Activated T-cell treated with anti-CD3 and anti-CD28 coated beads for 4 hours (primary cell): Measurements from ENCODE around the gene KRT78.

Experiments
- DNase-seq: peaks from one replicate; pipeline ENCODE4 v3.0.0-alpha.2; 2020

KRT78 gene

DNA sequence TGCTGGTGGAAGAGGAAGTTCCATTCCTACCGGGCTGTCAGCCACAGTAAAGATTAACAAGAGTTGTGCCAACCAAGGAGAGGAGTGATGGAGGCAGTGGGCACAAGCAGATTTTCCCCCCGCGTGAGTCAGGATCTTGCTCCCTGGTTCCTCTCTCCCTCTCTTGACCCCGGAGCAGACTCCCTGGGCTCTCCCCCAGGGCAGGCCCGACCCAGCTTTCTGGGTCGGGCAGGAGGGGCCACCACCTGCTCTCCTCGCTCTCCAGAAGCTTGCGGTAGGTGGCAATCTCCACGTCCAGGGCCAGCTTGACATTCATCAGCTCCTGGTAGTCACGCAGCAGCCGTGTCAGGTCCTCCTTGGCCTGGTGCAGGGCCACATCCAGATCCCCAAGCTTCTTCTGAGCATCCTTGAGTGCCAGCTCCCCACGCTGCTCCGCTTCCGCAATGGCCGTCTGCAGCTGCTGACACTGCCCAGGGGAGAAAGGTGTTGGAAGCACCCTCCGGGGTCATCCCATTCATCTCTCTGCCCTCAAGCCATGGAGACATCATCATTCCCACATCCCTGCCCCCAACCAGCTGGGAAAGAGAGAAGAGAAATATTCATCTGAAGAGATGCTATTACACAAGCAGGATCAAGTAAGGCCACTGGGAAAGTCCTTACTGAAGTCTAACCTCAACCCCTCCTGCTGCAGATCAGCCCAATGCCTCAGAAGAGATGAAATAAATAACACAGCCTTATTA lies 25.9 kb downstream of the KRT78 start:
- DNase-seq, result no peak

DNA sequence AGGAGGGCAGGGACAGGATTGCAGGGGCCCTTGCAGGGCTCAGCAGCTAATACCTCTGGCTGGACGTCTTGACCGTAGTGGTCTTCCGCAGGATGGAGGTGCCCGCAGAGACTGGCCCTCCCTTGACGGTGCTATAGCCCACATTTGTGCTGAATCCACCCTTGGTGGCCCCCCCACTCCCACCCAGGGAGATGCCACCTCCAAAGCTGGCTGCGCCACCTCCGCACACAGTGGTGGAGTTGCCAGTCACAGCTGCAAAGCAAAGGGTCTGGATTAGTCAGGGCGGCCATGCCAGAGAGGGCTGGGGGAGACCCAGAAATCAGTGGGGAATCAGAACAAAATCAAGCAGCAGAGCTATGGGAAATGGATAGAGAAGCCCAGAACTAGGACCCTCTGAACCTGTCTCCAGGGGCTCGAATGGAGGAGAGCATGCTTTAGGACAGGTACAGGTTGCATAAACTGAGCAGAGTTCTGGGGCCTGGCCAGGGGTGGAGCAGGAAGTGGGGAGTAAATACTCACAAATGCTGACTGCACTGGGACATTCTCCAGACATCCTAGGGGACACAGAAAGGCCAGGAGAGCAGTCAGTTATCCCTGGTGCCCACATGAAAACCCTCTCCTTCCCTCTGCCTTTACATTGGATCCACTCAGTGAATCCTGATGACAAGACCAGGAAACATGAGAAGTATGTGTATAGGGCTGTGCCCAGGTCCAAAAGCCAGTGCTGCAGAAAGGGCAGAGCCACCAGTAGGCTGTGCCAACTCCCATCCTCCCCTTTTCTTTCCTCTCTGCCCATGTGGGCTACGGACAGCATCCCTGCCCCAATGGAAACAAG lies 26.8 kb downstream of the KRT78 start:
- no peak for DNase-seq

DNA sequence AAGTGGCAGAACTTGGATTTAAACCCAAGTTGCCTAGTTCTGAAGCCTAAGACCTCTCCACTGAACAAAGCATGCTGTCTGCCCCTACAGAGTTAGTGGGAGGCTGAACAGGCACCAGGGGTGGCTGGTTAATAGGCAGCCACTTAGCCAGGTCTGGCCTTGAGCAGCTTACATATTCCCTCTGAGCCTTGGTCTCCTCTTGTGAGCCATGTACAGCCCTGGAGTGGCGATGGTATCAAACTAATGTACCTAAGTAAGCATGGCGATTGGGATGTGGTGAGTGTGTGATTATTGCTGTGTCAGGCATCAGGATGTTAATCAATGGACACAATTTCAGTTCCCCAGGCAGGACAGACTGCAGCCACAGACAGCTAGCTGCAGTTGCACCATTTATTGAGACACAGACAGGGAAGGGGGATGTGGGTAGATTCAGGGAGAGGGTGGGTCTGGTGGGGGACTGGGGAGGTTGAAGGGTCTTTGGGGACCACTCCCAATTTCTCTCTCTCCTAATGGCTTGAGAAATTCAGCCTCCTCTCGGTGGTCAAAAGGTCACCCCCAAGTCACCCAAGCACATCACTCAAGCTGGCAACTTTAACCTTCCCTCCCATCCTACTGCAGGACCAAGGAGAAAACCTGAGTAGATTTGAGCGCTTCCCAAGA lies 27.6 kb downstream of the KRT78 start:
- DNase-seq, result no peak

DNA sequence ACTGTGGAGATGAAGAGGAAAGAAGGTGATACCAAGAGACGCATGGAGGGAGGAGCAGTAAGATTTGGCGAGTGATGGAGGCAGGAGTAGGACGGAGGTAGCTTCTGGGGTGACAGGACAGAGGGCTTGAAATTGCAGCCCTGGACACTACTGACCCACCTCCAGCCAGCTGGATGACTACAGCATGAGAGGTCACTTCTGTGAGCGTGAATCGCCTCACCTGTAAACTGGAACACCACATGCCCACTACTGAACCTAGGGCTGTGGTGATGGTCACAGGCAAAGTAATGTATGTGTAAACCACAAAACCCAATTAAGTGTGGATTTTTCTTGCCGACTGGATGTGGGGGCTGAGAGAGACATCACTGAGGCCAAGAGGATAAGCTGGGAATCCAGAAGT lies 28.3 kb downstream of the KRT78 start:
- DNase-seq, result no peak

DNA sequence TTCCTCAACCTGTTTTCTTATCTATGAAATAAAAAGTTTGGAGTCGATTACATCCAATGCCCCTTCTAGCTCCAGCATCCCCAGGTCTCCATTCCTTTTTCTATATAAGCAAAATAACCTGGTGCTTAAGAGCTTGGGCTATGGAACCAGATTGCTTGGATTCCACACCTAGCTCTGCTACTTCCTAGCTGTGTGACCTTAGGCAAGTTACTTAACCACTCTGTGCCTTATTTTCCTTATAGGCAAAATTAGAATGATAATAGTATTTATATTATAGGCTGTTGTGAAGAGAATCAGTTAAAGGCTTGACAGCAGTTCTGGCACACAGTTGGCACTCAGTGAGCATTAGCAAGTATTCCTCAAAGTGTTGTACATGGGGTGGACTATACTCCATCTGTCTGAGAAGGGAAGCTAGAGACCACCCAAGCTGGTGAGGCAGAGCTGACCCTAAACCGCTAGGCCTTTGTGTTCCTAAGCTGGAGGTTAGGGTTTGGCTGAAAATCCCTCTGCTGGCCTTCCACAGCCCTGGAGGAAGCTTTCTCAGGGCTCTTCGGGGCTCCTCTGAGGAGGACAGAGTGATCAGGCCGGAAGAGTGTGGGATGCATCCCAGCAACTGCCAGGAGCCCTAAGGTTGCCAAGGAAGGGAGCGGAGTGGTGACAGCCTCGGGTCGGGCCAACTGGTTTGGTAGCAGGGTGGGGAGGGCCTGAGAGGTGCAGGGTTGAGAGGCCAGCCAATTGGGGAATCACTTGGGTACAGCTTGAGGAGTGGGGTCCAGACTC lies 28.9 kb downstream of the KRT78 start:
- DNase-seq, result no peak

DNA sequence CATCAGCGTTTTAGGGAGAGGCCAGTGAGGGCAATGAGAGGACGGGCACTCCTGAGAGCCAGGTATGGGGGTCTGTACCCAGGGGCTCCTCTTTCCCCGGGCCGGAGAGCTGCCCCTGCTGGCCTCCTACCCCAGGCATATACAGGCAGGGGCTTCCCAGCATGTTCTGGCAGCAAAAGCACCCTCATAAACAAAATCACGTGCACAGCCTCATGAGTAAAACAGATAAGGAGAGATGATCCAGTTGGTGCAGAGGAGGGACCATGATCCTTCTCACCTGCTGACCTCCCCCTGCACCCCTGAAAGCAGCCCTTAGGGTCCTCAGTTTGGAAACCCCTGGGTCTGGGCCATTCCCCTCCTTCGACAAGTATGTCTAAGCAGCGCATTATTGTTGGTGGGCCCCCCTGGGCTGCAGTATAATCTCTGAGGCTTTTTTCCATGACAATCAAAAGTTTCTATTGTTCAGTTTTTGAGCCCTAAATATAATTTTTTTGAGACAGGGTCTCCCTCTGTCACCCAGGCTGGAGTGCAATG lies 29.8 kb downstream of the KRT78 start:
- no peak for DNase-seq

DNA sequence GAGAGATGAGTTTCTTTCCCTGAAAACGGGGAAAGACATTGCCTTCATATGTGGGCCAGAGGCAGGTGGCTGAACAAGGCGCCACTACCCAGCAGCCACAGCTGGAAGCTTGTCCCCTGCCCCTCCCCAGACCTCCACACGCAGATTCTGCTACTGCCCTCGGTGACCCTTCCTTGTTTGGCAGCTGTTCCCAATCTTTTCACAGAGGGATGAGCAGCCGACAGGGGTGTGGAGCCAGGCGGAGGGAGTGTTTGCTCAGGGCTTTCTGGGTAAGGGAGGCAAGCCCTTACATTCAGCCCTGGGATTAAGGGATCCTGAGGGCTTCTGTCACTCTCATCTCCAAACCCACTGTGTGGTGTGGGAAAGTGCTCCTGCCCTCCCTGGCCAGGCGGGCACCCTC lies 30.4 kb downstream of the KRT78 start:
- DNase-seq, result no peak

DNA sequence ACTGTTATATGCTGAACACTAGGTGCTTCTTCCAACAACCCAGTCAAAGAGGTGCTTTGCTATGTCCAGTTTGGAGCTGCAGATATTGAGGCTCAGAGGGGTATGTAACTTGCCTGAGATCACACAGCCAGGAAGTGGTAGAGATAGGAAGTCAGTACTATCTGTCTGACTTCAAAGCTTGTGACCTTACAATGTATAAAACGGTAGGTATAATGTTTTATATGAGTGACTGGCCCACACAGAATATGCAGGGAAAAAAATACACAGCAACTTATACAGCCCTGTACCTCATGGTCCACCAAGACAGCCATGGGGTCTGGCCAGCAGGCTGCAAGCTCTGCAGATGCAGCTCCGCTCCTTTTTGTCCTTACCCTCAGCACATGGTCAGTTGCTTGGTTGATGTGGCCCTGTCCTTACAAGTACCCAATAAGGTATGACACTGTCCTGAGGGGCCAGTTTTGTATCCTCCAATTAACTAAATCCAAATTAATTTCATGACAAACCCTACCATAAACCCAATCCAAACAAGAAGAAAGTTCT lies 31.0 kb downstream of the KRT78 start:
- DNase-seq, result no peak

DNA sequence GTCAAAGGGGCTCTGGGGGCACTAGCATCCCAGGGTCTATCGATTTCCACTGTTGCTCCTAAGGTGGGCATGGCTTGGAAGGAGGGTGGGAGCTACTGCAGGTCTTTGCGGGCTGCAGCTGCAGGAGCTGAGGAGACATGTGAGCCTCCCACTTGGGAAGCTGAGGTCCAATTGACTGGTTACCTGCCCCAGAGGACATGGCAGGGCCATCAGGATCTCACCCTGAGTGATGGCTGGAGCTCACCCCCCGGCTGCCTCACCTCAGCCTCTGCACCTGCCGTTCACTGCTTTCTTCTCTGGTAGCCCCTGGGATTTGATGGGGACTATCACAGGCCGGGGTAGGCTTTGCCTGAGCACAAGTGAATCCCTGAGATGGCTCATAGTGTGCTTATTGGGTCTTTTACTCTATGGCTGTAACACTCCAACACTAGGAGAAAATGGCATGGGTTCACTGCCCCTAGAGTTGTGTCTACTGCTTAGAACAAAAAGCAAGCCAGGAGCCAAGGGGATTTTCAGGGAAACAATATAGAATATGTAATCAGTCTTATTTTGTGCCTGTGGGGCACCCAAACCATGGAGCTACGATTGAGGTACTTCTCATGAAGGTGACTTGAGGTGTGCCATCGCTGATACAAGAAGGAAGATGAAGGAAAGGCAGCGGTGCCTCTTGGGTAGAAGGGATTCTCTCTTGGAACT lies 31.6 kb downstream of the KRT78 start:
- DNase-seq, result no peak

DNA sequence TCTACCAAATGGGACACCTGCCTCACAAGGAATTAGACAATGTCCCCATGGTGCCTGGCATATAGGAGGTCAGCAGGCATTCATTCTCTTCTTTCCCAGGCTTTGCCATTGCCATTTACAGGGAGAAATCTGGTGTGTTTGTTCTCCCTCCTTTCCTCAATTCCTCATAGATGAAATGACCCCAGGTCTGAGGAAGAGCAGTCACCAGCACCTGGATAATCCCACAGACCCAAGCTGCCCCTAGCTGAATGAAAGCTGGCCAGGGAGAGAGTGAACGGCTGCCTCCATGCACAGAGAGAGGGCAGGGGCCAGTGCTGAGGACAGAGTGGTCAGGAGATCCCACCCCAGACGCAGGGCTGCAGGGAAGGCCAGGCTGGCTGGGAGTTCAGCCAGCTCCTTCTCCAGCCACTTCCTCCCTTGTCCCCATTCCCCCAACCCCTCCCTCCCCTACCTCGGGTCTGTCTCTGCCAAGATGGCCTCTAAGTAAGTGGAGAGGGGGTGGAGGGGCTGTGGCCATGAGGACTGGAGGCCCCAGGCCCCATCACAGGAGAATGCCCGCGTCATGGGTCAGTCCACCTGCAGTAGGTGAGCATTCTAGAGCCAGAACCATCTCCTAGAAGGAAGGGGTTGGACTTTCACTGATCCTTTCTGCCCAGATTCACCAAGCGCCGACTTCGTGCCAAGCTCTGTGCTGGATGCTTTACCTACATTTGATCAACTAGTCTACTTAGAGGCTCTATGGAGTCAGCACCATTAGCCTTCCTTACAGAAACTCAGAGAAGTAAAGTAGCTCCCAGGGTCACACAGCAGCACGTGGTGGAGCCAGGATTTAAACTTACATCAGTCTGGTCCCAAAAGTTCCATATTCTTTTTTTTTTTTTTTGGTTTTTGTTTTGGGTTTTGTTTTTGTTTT lies 32.9 kb downstream of the KRT78 start:
- DNase-seq, result no peak

DNA sequence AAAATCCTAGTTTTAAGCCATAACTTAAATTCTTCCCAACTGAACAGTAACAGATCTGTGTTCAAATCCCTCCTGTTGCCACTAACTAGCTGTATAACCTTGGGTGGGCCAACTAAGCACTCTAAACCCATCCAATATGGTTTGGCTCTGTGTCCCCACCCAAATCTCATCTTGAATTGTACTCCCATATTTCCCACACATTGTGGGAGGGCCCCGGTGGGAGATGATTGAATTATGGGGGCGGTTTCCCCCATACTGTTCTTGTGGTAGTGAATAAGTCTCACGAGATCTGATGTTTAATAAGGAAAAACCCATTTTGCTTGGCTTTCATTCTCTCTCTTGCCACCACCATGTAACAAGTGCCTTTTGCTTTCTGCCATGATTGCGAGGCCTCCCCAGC lies 33.6 kb downstream of the KRT78 start:
- no peak for DNase-seq

DNA sequence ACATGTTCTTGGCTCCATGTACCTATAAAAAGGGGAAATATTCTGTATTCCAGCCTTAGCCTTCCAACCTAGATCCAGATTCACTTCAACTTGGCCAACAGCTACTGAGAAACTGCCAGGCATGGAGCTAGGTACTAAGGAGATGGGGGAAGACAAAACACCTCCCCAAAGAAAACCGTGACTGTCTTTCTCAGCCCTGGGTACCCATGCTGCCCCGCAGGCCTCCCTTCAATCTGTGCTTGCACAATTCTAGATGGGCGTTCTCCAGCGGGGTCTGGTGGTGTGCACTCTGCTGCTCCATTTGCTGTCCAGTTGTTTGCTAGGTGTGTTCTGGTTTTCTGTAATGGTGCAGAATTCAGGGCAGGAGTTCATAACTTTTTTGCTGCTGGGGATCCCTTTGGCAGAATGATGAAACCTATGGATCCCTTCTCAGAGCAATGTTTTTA lies 34.1 kb downstream of the KRT78 start:
- DNase-seq, result no peak

DNA sequence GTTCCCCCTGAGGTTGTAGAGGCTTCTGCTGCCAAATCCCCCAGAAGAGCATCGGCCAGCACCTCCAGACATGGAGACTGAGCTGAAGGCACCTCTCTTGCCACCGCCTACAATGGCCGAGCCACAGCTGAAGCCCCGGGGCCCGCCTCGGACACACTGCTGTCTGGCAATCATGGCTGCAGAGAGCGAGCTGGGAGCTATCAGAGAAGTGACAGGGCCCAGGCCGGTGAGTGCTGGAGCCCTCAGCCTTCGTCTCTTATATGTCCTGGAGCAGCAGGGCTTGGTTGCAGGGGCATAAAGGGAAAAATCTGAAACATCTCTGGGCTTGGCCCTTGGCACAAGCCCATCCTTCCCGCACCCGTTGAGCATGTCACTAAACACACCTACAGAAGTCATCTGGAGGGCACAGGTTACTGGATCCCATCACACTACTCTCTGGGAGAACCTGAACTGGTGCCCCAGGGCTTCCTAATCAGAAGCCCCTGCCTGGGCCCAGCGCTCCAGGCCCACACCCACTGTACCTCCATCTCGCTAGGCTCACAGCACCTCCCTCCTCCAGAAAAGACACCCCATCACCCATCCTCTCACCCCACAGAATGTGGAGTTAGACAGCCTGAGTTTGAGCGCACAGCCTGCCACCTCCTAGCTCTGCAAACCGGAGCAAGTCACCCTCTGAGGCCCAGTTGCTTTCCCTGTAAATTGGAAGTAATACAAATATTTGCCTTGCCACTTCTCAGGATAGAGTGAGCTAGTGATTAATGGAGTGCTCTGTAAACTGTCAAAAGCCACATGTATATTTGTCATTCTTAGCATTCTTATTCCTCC lies 34.7 kb downstream of the KRT78 start, which contains the start of gene KRT4:
Gene KRT4, minus strand, starts transcription at position 232 of the 825 bp plus-strand sequence. Its CDS starts 58 bp downstream, at position 174.
- DNase-seq, result no peak

DNA sequence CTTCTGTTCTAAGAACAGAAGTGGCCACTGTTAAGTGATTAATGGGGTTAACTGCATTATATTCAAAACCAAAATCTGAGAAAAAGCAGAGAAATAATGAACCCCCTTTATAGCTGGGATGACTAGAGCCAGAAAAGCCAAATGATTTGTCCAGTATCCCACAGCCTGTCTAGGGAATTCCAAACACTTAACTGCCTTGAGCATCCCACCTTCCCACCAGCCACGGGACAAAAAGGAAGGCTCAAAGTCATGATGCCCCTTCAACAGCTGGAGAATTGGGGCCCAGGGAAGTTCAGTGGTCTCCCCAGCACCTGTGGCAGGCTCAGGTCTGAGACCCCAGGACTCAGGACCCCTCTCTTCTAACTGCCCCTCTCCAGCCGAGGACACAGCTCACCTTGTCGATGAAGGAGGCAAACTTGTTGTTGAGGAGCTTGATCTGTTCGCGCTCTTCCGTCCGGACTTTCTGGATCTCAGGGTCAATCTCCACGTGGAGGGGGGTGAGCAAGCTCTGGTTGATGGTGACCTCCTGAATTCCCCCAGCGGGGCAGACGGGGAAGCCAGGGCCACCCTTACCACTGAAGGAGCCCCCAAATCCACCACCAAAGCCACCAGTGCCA lies 35.5 kb downstream of the KRT78 start:
- no peak for DNase-seq

DNA sequence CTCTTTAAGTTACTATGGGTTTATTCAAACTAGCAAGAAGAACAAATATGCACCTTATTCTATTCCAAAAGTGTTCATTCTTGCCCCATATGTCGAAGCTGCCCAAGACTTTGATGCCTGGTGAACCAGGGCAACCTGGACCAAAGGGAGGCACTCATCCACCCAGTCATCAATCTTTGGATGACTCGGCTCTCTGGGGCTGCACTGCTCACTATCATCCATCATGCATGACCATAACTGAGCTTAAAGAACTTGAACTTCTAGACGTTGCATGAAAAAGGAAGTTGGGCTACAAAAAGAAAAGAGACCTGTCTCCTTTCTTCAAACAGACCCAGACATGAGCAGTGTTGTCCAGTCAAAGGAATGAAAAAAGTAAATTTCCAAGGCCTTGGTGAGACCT lies 36.0 kb downstream of the KRT78 start:
- DNase-seq, result no peak

DNA sequence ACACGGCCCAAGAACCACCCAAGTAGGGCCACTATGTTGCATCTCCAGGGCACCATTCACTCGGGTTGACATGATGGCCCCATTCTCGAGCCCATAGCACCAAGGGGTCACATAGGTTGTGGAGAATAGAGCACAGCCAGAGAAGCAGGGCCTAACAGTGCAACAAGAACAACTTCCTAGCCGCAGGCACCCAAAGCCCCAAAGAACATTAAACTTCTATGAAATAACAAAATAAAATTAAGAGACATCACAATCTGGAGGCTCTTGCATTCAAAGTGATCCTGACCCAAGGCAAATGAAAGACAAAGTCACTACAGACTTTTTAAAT lies 36.8 kb downstream of the KRT78 start:
- no peak for DNase-seq

DNA sequence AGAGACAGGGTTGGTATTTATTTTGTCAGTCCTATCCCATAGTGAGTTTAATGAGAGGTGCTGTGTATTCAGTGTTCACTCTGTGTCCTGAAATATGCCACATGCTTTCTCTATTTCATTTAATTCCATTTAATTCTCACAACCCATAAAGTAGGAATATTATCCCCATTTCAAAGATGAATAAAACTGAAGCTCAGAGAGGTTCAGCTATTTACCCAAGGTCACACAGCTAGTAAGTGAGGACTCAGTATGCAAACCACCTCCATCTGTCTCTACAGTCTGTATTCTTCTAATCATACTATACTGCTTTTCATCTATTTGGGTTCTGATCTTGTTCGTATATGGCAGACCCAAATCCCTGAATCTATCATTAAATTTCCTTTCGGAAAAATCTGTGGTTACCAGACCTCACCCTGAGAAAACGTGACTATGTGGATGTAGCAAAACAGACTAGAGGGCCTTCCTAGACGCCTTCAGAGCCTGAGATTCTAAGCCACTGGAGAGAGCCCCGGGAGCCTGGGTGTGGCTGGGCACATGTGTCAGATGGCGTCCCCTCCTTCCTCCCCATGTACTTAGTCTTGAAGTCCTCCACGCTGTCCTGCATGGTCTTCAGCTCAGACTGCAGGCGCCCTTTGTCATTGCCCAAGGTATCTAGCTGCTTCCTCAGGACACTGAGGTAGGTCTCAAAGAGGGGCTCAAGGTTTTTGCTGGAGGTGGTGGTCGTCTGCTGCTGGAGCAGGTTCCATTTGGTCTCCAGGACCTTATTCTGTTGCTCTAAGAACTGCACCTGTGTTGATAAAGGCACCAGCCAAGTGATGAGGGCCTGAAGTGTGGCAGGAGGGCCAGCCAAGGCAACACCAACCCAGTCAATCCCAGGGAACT lies 37.4 kb downstream of the KRT78 start:
- DNase-seq, result no peak

DNA sequence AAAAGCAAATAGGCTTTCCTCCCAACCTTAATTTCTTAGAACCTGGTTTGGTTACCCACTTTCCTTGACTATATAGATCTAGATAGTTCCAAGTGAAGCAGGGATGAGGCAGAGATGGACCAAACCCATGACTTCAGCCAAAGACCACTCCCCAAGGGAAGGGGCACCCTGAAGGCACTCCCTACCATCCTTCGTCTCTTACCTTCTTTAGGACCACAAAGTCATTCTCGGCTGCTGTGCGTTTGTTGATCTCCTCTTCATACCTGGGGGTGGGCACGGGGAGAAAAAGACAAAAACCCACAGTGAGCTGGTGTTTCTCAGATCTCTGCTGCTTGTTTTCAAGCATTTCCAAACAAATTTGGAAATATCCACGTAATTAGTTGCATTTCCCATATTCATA lies 38.2 kb downstream of the KRT78 start:
- DNase-seq, result no peak
